OCI-LY1 (cell line): ENCODE measurements around the gene OSBPL5.

Experiments used
- H2AFZ ChIP-seq: fragments of 200-600 bp; sonication (generic), shearing (Covaris generic); 2 replicates; pipeline ENCODE4 v1.6.0; 2014; ENCODE audit warnings: antibody characterized with exemption, mild to moderate bottlenecking, low read length
- H3F3A ChIP-seq: fragments of 200-600 bp; sonication (generic), shearing (Covaris generic); 2 replicates; pipeline ENCODE4 v1.6.0; 2014; ENCODE audit warnings: mild to moderate bottlenecking, antibody characterized with exemption, low read length, moderate library complexity; ENCODE audit not compliant: insufficient read depth
- H3K27ac ChIP-seq: fragments of 200-600 bp; sonication (generic); 2 replicates; pipeline ENCODE4 v1.5.1; 2014; ENCODE audit warnings: low read length, mixed run types, mild to moderate bottlenecking, low read depth; ENCODE audit not compliant: poor library complexity, severe bottlenecking
- H3K27me3 ChIP-seq: fragments of 200-600 bp; sonication (generic); 2 replicates; pipeline ENCODE4 v1.6.0; 2014; ENCODE audit warnings: antibody characterized with exemption, mild to moderate bottlenecking, low read length, moderate library complexity; ENCODE audit not compliant: insufficient read depth
- H3K36me3 ChIP-seq: fragments of 200-600 bp; sonication (generic); 2 replicates; pipeline ENCODE4 v1.6.1; 2014; ENCODE audit warnings: mild to moderate bottlenecking, antibody characterized with exemption, low read length, moderate library complexity, mixed read lengths; ENCODE audit not compliant: insufficient read depth
- H3K4me1 ChIP-seq: fragments of 200-600 bp; sonication (generic); 2 replicates; pipeline ENCODE4 v1.5.1; 2014; ENCODE audit warnings: mild to moderate bottlenecking, low read length, moderate library complexity; ENCODE audit not compliant: insufficient read depth, severe bottlenecking
- H3K4me2 ChIP-seq: fragments of 200-600 bp; sonication (generic), shearing (Covaris generic); 2 replicates; pipeline ENCODE4 v1.6.1; 2014; ENCODE audit warnings: low read length
- H3K4me3 ChIP-seq: fragments of 200-600 bp; sonication (generic); 2 replicates; pipeline ENCODE4 v1.5.1; 2014; ENCODE audit warnings: low read length, low read depth, mild to moderate bottlenecking, mixed read lengths; ENCODE audit not compliant: poor library complexity, severe bottlenecking
- H3K79me2 ChIP-seq: fragments of 200-600 bp; shearing (Covaris generic); 2 replicates; pipeline ENCODE4 v1.6.1; 2016; ENCODE audit warnings: mixed run types, low read length, mixed read lengths; ENCODE audit not compliant: insufficient read depth
- H3K9ac ChIP-seq: fragments of 200-600 bp; sonication (generic), shearing (Covaris generic); 2 replicates; pipeline ENCODE4 v1.6.1; 2014; ENCODE audit warnings: mild to moderate bottlenecking, low read length, mixed read lengths
- H3K9me2 ChIP-seq: fragments of 200-600 bp; sonication (generic), shearing (Covaris generic); 2 replicates; pipeline ENCODE4 v1.6.1; 2014; ENCODE audit warnings: low read depth, mild to moderate bottlenecking, low read length, mixed read lengths
- H3K9me3 ChIP-seq: fragments of 200-600 bp; shearing (Covaris generic); 2 replicates; pipeline ENCODE4 v1.6.1; 2014; ENCODE audit warnings: low read length, mixed read lengths
- H4K20me1 ChIP-seq: fragments of 200-600 bp; sonication (generic), shearing (Covaris generic); 2 replicates; pipeline ENCODE4 v1.6.0; 2016; ENCODE audit warnings: mild to moderate bottlenecking, low read length; ENCODE audit not compliant: insufficient read depth
- CTCF ChIP-seq: fragments of 200-600 bp; sonication (generic), shearing (Covaris generic); IDR thresholded peaks from 2 replicates; pipeline ENCODE4 v1.5.1; 2017; ENCODE audit warnings: mild to moderate bottlenecking, antibody characterized with exemption, low read length, moderate library complexity, mixed read lengths
- EZH2 ChIP-seq: fragments of 200-600 bp; sonication (generic), shearing (Covaris generic); IDR thresholded peaks from 2 replicates; pipeline ENCODE4 v1.8.0; 2017; ENCODE audit warnings: borderline replicate concordance, mixed run types, mild to moderate bottlenecking, antibody characterized with exemption, low read length, moderate library complexity, mixed read lengths

OSBPL5 gene

GRCh38 chr11:3143136-3143880 lies 21.8 kb downstream of the OSBPL5 start:
- Histone ChIP-seq H3K9me2 (no peaks in the 10 kb centered on the region), H2AFZ (no peak overlapping the region), H3K27ac (no peak overlapping the region), H3K4me2 (no peak overlapping the region), H3K9me3 (no peaks in the 10 kb centered on the region), H3F3A (no peaks in the 10 kb centered on the region), H3K4me3 (no peak overlapping the region), H3K36me3 (no peaks in the 10 kb centered on the region), H4K20me1 (no peaks in the 10 kb centered on the region), H3K79me2 (no peaks in the 10 kb centered on the region), H3K9ac (no peak overlapping the region), H3K27me3 (no peaks in the 10 kb centered on the region; the same call in 1 of the 2 replicates), H3K4me1 (no peaks in the 10 kb centered on the region)
- no peak for TF ChIP-seq CTCF
- no peak for TF ChIP-seq EZH2

GRCh38 chr11:3140291-3140603 lies 24.9 kb downstream of the OSBPL5 start:
- H3K36me3 ChIP-seq = no peaks in the 10 kb centered on the region
- no peaks in the 10 kb centered on the region for H3K79me2 ChIP-seq
- no peak overlapping the region for H3K4me2 ChIP-seq
- H3F3A ChIP-seq = no peaks in the 10 kb centered on the region
- no peaks in the 10 kb centered on the region for H4K20me1 ChIP-seq
- H2AFZ ChIP-seq = no peak overlapping the region
- no peak overlapping the region for H3K9ac ChIP-seq
- no peak for TF ChIP-seq CTCF
- no peak overlapping the region for H3K27ac ChIP-seq
- H3K9me3 ChIP-seq = no peaks in the 10 kb centered on the region
- H3K4me1 ChIP-seq = no peaks in the 10 kb centered on the region
- H3K4me3 ChIP-seq = no peak overlapping the region
- H3K27me3 ChIP-seq = no peaks in the 10 kb centered on the region; the same call in 1 of the 2 replicates
- H3K9me2 ChIP-seq = no peaks in the 10 kb centered on the region

- H3F3A ChIP-seq = no peaks in the 10 kb centered on the region
- H3K9me3 ChIP-seq = no peaks in the 10 kb centered on the region
- no peak overlapping the region for H3K4me3 ChIP-seq
- no peaks in the 10 kb centered on the region for H3K79me2 ChIP-seq
- no peaks in the 10 kb centered on the region for H3K4me1 ChIP-seq
- H3K36me3 ChIP-seq = no peaks in the 10 kb centered on the region
- no peaks in the 10 kb centered on the region; the same call in 1 of the 2 replicates for H3K27me3 ChIP-seq
- H3K27ac ChIP-seq = no peak overlapping the region
- H4K20me1 ChIP-seq = no peaks in the 10 kb centered on the region
- H2AFZ ChIP-seq = no peak overlapping the region
- H3K4me2 ChIP-seq = no peak overlapping the region
- H3K9me2 ChIP-seq = no peaks in the 10 kb centered on the region
- no peak overlapping the region for H3K9ac ChIP-seq
- no peak for TF ChIP-seq EZH2
- TF ChIP-seq CTCF = no peak
Observed at GRCh38 chr11:3139481-3140290, 25.4 kb downstream of the OSBPL5 start.
